Esophagus squamous epithelium (tissue), 4 donors: ENCODE results near the gene TNIK.

Experiments used
- CTCF ChIP-seq, 6 experiments: fragments of 450-650 bp in 4 of 6; fragments of 200-600 bp in 2 of 6; sonication (generic) in 2 of 6; IDR thresholded peaks; one replicate each; pipeline ENCODE4 v1.5.1; 2016 to 2019; ENCODE audit warnings: antibody characterized with exemption in 6 of 6, mild to moderate bottlenecking in 4 of 6, moderate library complexity in 4 of 6
- POLR2A ChIP-seq, 4 donors: fragments of 450-650 bp; IDR thresholded peaks; one replicate each; pipeline ENCODE4 v1.6.1; 2017; ENCODE audit warnings: antibody characterized with exemption in 4 of 4, mild to moderate bottlenecking in 4 of 4, moderate library complexity in 3 of 4

GRCh38 chr3:171339598-171339997, 120.6 kb downstream of the TNIK start:
- TF ChIP-seq CTCF (IDR thresholded peaks at IDR 0.05) (no peak), POLR2A (IDR thresholded peaks at IDR 0.05) (no peak)
